Neural progenitor cell (in vitro differentiated cells): Measurements from ENCODE around the gene KRT6B. TPM values are rescaled to one million over a fixed set of nuclear protein-coding genes. Genes with fewer than 3 reads are reported as not detected.

Experiments
- DNase-seq: peaks from one replicate; pipeline ENCODE4 v3.0.0-alpha.2; 2016; ENCODE audit warnings: low spot score
- H2AFZ ChIP-seq: fragments of 200-600 bp; sonication (generic); replicated peaks from 2 replicates; pipeline ENCODE4 v1.6.1; 2016; ENCODE audit warnings: antibody characterized with exemption
- H3F3A ChIP-seq: fragments of 200-600 bp; sonication (generic); 2 replicates; pipeline ENCODE4 v1.6.1; 2016; ENCODE audit warnings: antibody characterized with exemption, low read depth
- H3K27ac ChIP-seq: fragments of 200-600 bp; sonication (generic); 2 replicates; pipeline ENCODE4 v1.5.1; 2016; ENCODE audit warnings: mild to moderate bottlenecking
- H3K27me3 ChIP-seq: fragments of 200-600 bp; sonication (generic); 2 replicates; pipeline ENCODE4 v1.6.1; 2016; ENCODE audit warnings: mild to moderate bottlenecking, moderate library complexity
- H3K36me3 ChIP-seq: fragments of 200-600 bp; sonication (generic); 2 replicates; pipeline ENCODE4 v1.5.1; 2016
- H3K4me1 ChIP-seq: fragments of 200-600 bp; sonication (generic); 2 replicates; pipeline ENCODE4 v1.6.1; 2016; ENCODE audit warnings: mixed run types
- H3K4me2 ChIP-seq: fragments of 200-600 bp; sonication (generic); 2 replicates; pipeline ENCODE4 v1.6.1; 2016
- H3K4me3 ChIP-seq: fragments of 200-600 bp; sonication (generic); 2 replicates; pipeline ENCODE4 v1.5.1; 2016
- H3K79me2 ChIP-seq: fragments of 200-600 bp; sonication (generic); 2 replicates; pipeline ENCODE4 v1.6.1; 2016; ENCODE audit warnings: low read depth
- H3K9ac ChIP-seq: fragments of 200-600 bp; sonication (generic); 2 replicates; pipeline ENCODE4 v1.6.1; 2016
- H3K9me3 ChIP-seq: fragments of 200-600 bp; sonication (generic); 2 replicates; pipeline ENCODE4 v1.5.1; 2016; ENCODE audit warnings: low read depth
- H4K20me1 ChIP-seq: fragments of 200-600 bp; sonication (generic); 2 replicates; pipeline ENCODE4 v1.6.1; 2016; ENCODE audit warnings: low read depth
- H3K27ac Mint-ChIP-seq: 3 replicates; pipeline ENCODE4 v1.8.0; 2021; ENCODE audit warnings: mixed read lengths
- H3K27me3 Mint-ChIP-seq: 2 replicates; pipeline ENCODE4 v1.8.0; 2022; ENCODE audit warnings: low read depth, mild to moderate bottlenecking, inconsistent platforms, moderate library complexity, mixed read lengths; ENCODE audit not compliant: insufficient read depth
- H3K36me3 Mint-ChIP-seq: 3 replicates; pipeline ENCODE4 v1.8.0; 2021; ENCODE audit warnings: mixed read lengths
- H3K4me1 Mint-ChIP-seq: 3 replicates; pipeline ENCODE4 v1.8.0; 2021; ENCODE audit warnings: mixed read lengths
- H3K4me3 Mint-ChIP-seq: 3 replicates; pipeline ENCODE4 v1.8.0; 2021; ENCODE audit warnings: mild to moderate bottlenecking, moderate library complexity, mixed read lengths
- H3K9me3 Mint-ChIP-seq: 3 replicates; pipeline ENCODE4 v1.8.0; 2020; ENCODE audit warnings: mixed read lengths
- EZH2 ChIP-seq: fragments of 200-600 bp; sonication (generic); IDR thresholded peaks from 2 replicates; pipeline ENCODE4 v1.6.1; 2017; ENCODE audit warnings: antibody characterized with exemption, mild to moderate bottlenecking, moderate library complexity
- EZH2phosphoT487 ChIP-seq: fragments of 200-600 bp; sonication (generic); IDR thresholded peaks from 2 replicates; pipeline ENCODE4 v1.6.1; 2017; ENCODE audit warnings: antibody characterized with exemption
- total RNA-seq: library from RNA; depleted of rRNA; stranded (reverse); fragments of >200 nt; gene quantifications from 2 replicates; pipeline ENCODE4 v1.2.3, GENCODE V29; 2015; ENCODE audit warnings: low replicate concordance
- TF ChIP-seq, protein P1 (sequence below): fragments of 200-600 bp; sonication (generic); IDR thresholded peaks from 2 replicates; pipeline ENCODE4 v1.5.1; 2017; ENCODE audit warnings: antibody characterized with exemption, mild to moderate bottlenecking

KRT6B gene
- total RNA-seq, 1 donor from 2014 or later, result not detected

DNA sequence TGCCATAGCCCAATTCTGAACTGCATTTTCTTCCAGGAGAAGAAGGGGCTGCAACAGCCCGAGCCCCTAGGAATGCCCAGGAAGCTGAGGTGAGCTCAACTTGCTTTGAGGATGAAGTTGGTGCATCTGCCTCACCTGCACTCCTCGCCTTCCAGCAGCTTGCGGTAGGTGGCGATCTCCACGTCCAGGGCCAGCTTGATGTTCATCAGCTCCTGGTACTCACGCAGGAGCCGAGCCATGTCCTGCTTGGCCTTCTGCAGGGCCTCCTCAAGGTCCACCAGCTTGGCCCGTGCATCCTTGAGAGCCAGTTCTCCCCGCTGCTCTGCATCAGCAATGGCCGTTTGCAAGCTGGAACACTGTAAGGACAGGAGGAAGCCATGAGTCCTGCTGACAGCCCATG lies 23.8 kb downstream of the KRT6B start:
- Histone ChIP-seq H3F3A (no peaks in the 10 kb centered on the region), H3K27ac (no peak overlapping the region), H3K9ac (no peak overlapping the region), H3K36me3 (no peaks in the 10 kb centered on the region), H3K4me3 (no peak overlapping the region), H3K4me2 (no peak overlapping the region), H3K27me3 (no peaks in the 10 kb centered on the region), H3K9me3 (no peaks in the 10 kb centered on the region), H4K20me1 (no peaks in the 10 kb centered on the region), H2AFZ (no peak overlapping the region), H3K79me2 (no peaks in the 10 kb centered on the region), H3K4me1 (peaks cover 5% of the 10 kb centered on the region)
- Mint-ChIP-seq H3K36me3 (no peaks in the 10 kb centered on the region), H3K4me1 (no peaks in the 10 kb centered on the region), H3K27ac (no peak overlapping the region), H3K4me3 (no peak overlapping the region), H3K27me3 (peaks cover 7% of the 10 kb centered on the region), H3K9me3 (no peaks in the 10 kb centered on the region)
- TF ChIP-seq, protein P1, sequence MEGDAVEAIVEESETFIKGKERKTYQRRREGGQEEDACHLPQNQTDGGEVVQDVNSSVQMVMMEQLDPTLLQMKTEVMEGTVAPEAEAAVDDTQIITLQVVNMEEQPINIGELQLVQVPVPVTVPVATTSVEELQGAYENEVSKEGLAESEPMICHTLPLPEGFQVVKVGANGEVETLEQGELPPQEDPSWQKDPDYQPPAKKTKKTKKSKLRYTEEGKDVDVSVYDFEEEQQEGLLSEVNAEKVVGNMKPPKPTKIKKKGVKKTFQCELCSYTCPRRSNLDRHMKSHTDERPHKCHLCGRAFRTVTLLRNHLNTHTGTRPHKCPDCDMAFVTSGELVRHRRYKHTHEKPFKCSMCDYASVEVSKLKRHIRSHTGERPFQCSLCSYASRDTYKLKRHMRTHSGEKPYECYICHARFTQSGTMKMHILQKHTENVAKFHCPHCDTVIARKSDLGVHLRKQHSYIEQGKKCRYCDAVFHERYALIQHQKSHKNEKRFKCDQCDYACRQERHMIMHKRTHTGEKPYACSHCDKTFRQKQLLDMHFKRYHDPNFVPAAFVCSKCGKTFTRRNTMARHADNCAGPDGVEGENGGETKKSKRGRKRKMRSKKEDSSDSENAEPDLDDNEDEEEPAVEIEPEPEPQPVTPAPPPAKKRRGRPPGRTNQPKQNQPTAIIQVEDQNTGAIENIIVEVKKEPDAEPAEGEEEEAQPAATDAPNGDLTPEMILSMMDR, result no peak
- TF ChIP-seq EZH2phosphoT487, result no peak
- TF ChIP-seq EZH2, result no peak
- no peak for DNase-seq

DNA sequence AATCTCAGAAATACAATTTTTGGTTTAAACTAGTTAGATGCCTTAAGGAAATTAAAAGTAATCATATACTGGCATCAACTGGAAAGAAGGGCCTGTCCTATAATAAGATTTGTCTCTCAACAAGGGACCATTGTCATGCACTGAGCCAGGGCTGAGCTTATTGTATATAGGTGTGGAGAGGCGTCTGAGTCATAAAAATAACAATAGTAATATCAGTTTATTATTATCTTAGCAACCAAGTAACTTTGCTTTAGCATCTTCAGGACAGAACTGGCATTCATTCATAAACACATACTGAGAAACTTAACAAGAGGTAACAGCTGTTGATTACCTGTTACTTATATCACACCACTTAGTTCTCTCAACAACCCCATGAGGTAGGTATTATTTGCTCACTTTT lies 24.9 kb downstream of the KRT6B start:
- TF ChIP-seq EZH2phosphoT487 (no peak), EZH2 (no peak)
- TF ChIP-seq, protein P1, result no peak
- H3K27me3 ChIP-seq, result no peaks in the 10 kb centered on the region
- Mint-ChIP-seq H3K4me1 (no peaks in the 10 kb centered on the region), H3K27ac (no peak overlapping the region), H3K4me3 (no peak overlapping the region), H3K9me3 (no peaks in the 10 kb centered on the region), H3K27me3 (peaks cover 8% of the 10 kb centered on the region), H3K36me3 (no peaks in the 10 kb centered on the region)
- no peak overlapping the region for H3K4me2 ChIP-seq
- no peaks in the 10 kb centered on the region for H3F3A ChIP-seq
- no peaks in the 10 kb centered on the region for H3K79me2 ChIP-seq
- peaks cover 9% of the 10 kb centered on the region for H3K4me1 ChIP-seq
- H3K9ac ChIP-seq, result no peak overlapping the region
- no peak for DNase-seq
- H3K36me3 ChIP-seq, result no peaks in the 10 kb centered on the region
- H3K27ac ChIP-seq, result no peak overlapping the region
- no peaks in the 10 kb centered on the region for H4K20me1 ChIP-seq
- H3K4me3 ChIP-seq, result no peak overlapping the region
- H2AFZ ChIP-seq, result no peak overlapping the region
- no peaks in the 10 kb centered on the region for H3K9me3 ChIP-seq

DNA sequence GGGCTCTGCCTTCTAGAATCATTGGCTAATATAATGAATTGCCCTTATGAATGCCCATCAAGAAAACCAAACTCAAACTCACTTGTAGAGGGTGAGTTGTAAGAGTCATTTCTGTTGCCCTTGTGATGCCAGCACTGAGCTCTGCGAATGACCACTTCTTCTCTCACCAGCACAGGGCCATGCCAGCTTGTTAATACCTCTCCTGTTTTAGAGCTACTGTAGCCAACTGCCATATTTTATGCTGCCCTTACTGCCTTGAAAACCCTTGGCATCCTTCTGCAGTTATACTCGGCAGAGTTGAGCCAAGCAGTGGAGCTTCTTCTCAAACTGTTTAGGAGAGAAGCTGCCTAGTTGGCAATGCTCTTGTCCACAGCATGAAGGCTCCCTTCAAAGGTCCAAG lies 25.9 kb downstream of the KRT6B start:
- Histone ChIP-seq H4K20me1 (no peaks in the 10 kb centered on the region), H3K27ac (no peak overlapping the region), H3K9me3 (no peaks in the 10 kb centered on the region), H3K36me3 (no peaks in the 10 kb centered on the region), H3K4me2 (no peak overlapping the region), H3F3A (no peaks in the 10 kb centered on the region), H3K9ac (no peak overlapping the region), H3K27me3 (no peaks in the 10 kb centered on the region), H3K79me2 (no peaks in the 10 kb centered on the region), H3K4me3 (no peak overlapping the region), H2AFZ (no peak overlapping the region), H3K4me1 (peaks cover 9% of the 10 kb centered on the region)
- no peak for DNase-seq
- Mint-ChIP-seq H3K27me3 (peaks cover 8% of the 10 kb centered on the region), H3K9me3 (no peaks in the 10 kb centered on the region), H3K4me1 (no peaks in the 10 kb centered on the region), H3K4me3 (no peak overlapping the region), H3K27ac (no peak overlapping the region), H3K36me3 (no peaks in the 10 kb centered on the region)
- TF ChIP-seq EZH2, result no peak
- TF ChIP-seq, protein P1, result no peak
- TF ChIP-seq EZH2phosphoT487, result no peak
